GM21529 (cell line): ENCODE results near the gene POLR3B.
"Not testable (repeated sequence)": the region's sequence is repeated elsewhere in the genome, so short reads cannot be mapped to it uniquely, and the experiment has no call there.

Source experiments
- ATAC-seq: cut with Tn5 transposase; IDR thresholded peaks from one replicate; pipeline ENCODE4 v1.9.1; 2021; ENCODE audit not compliant: unreplicated experiment

Gene POLR3B

GRCh38 chr12:106357549-106358395, at the start of gene POLR3B:
Gene POLR3B, plus strand, starts transcription at chr12:106357748. Its CDS starts 132 bp downstream, at chr12:106357880.
- ATAC-seq = peak; percentile 87

DNA sequence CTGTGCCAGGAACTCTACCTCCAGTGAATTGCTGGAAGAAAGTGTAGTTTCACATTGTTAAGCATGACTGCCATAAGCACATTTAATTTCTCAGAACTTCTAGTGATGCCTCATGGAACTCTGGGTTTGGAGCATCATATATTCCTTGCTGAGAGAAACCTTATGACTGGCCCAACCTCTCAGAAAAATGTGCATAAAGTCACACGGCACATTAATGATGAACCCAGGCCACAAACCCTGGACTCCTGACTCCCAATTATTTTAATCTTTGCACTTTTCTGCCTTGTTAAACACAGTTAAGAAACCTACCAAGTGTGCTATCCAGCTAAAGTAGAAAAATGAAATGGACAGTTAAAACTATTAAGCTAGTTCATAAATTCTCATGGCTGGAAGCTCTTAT, 49.4 kb upstream of the POLR3B start:
- no peak for ATAC-seq

GRCh38 chr12:106308611-106309010, 48.9 kb upstream of the POLR3B start:
- no peak for ATAC-seq

DNA sequence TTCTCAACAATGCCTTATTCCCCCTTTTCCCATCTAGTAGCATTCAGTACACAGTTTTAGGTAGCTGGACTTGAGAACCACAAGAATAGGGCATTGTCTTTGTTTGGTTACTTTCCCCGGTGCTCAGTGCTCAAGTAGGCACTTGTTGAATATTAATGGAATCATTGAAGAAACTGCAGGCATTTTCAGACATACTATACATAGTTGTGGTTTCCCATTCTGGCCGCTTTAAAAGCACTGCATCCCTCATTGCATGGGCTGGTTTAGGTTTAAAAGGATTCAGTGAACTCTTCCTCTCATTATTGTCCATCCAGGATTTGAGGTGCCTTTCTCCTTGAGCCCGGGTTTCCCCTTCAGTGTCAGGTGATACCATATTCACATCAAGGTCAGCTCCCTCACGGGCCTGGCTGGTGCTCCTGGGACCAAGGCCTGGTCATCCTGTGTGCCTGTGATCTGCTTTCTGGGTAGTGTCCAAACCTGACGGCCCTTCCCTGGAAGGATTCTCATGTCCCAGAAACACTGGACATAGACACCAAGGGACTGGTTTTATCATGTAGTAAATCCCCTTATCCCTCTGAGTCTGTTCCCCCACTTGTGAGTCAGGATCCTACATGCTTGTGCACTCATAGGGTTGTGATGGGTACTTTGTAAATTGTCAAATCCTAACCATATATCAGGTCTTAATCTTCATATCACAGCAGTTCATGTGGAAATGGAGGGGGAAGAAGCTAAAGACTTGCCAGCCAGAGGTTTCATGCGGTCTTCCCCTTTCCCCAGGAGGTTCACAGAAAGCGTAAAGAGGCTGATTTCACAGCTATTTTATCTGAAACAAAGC, 47.7 kb upstream of the POLR3B start:
- ATAC-seq = no peak

DNA sequence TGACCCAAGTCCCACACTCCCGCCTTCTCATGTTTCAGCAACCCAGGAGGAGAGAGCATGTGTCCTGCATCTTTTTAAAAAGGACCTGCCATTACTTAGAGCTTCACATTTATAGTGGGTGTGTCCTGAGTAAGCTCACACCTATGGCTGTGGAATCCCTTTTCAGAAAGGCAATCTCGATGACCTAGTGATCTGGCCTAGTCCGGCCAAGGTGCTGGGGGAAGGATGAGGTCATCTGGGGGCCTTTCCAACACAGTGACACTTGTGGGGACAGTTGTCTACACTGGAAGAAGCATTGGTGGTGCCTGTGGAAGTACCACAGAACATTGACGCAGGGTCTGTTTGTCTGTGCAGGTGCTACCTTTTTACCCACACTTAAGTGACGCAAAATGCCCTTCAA, 46.9 kb upstream of the POLR3B start:
- ATAC-seq = no peak

GRCh38 chr12:106311139-106311538, 46.4 kb upstream of the POLR3B start:
- no peak for ATAC-seq

- ATAC-seq = not testable (repeated sequence)
These were observed 44.1 kb upstream of the POLR3B start for GRCh38 chr12:106313413-106313812.

DNA sequence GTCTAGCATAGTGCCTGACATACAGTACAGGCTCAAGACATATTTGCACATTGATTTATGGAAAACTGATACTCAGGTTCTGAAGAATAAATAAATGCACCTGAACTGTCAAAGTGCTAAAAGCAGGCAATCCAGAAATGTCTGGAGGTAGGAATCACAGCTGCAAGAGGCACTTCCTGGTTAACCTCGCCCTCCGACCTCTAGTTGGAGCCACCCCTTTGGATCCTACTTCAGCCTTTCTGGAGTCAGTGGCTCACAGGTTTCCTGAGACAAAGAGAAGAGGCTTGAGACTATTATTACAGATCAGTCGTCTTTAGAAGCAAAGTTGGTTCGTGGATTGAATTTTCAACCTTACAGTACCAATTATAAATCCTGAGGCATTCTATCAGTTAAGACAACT, 42.0 kb upstream of the POLR3B start:
- no peak for ATAC-seq

DNA sequence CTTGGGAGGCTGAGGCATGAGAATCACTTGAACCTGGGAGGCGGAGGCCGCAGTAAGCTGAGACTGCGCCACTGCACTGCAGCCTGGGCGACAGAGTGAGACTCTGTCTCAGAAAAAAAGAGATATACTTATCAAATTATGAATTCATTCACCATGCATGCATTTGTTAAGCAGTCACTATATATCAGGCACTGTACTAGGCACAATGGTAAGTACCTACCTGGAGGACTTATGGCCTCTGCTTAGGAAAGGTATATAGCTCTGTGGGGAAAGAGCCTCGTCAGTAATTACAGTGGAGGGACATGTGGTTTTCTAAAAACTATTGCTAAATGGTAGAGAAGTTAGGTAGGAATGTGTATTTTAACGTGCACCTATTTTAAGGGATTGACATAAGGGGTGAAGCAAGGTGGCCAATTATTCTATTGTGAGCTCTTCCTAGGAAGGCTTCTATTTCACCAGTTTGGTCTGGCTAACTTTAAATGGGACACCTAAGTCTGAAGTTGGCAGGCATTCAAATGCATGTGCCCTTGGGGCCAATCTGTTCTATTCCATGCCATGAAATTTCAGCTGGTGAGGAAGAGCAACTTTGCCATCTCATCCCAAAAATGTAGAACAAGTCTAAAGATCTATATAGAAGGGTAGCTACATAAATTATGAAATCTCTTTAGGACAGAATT, 40.0 kb upstream of the POLR3B start:
- no peak for ATAC-seq

- no peak for ATAC-seq
These were observed 36.3 kb upstream of the POLR3B start for GRCh38 chr12:106321139-106321850.

- ATAC-seq = no peak
These were observed 34.0 kb upstream of the POLR3B start for GRCh38 chr12:106323537-106323936.

DNA sequence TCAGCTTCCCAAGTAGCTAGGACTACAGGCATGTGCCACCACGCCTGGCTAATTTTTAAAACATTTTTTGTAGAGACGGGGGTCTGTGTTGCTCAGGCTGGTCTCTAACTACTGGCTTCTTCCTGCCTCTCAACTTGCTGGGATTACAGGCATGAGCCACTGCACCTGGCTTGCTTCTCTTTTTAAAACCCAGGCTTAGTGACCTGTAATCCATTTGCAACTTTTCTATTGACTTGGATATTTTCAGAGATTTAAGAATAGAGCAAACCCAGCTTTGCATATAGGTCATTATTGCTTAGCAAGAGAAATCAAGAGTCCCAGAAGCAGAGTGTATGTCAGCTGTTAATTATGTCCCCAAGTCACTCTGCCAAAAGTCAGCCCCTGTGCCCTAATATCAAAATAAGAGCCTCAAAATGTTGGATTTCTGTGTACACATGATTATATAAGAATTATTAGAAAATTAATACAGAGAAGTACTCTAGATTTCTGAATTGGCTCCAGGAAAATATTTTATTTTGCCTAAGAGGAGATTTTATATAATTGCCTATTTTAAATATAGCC, 30.2 kb upstream of the POLR3B start:
- no peak for ATAC-seq

GRCh38 chr12:106328735-106329134, 28.8 kb upstream of the POLR3B start:
- no peak for ATAC-seq

DNA sequence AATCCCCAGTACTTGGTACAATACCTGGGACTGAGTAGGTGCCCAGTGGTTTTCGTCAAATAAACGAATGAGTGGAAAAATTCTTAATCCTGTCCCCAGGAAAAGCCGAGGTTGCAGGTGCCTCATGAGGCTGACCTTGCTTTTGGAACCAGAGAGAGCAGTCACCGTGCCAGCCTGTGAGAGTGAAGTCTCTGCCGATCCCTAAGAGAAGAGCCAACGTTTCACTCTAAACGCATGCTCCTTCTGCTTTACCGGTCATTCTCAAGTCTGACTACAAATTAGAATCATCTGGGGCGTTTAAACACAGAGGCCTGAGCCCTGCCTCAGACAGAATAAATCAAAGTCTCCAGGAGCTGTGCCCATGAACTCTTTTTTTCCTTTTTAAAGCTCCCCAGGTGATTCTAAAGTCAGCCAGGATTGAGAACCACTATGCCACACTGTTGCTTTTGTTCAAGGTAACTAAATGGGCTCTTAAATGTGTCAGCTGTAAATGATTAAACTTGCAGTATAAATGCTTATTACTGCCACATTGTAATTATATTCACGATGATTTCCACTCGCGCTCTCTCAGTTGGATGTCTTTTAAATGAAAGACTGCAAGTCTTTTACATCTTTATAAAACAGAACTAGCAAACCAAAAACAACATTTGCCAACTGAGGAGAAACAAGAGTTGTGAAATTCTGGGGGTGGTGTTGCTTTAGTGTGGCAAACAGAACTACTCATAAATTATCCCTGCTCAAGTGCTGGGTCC, 28.1 kb upstream of the POLR3B start:
- ATAC-seq = no peak

DNA sequence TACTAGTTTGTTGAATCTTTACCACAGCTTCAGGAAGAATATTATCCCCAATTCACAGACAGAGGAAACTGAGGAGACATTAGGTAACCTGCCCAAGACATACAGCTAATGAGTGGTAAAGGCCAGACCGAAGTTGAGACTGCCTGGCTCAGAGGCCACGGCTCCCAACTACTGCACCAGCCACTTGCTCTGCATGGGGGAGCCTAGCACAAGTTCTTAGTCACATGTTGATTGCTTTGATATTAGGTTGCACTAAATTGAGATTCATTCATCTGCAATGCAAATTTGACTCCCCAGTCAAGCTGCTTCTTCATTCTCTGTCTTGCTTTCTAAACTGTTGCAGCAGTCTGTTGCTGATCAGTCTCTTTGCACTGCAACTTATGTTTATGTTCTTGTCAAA, 25.9 kb upstream of the POLR3B start:
- no peak for ATAC-seq

- ATAC-seq = no peak
These were observed 25.0 kb upstream of the POLR3B start for GRCh38 chr12:106332536-106332935.

DNA sequence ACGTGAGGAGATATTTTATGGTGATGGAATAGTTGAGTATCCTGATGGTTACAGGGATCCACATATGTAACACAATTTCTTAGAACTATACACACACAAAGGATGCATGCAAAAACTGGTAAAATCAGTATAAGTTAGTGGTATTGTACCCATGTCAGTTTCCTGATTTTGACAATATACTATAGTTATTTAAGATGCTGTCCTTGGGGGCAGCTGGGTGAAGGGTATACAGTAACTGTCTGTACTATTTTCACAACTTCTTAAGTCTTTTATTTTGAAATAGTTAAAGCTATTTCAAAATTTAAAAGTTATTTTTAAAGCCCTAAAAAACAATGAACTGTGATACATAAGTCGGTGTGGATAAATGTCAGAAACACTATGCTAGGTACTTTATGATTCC, 24.5 kb upstream of the POLR3B start:
- ATAC-seq = no peak

- ATAC-seq = no peak
These were observed 23.8 kb upstream of the POLR3B start for GRCh38 chr12:106333756-106334155.

DNA sequence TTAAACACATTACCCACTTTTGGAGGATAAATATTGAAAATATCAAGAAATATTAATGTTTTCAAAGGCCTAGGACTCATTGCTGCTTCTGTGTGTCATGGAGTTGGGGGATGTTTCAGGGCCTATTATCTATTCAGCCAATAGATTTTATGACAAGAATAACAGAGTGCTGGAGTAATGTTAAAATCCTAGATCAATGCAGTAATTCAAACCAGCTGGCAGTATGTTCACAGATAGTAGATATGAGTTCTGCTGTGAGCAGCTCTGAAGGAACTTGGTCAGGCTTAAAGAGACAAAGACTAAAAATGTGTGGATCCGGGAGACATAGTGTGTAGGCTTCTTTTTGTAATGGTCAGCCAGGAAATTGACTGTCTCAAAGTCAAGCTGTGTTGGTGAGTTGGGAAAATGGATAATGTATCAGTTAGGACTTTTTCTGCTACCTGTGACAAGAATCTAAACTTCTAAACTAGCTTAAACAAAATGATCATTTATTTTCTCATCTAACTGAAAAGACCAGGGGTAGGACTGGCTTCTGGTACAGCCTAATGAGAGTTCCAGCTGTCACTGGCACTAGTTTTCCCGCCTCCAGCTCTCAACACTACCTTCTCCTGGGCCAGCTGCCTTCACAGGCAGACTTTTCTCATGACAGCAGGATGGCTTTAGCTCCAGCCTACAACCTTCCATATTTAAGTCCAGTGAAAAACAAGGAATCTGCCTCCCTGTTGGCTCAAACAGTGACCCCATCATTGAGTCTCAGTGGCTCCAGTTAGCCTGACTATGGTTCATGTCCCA, 16.3 kb upstream of the POLR3B start:
- ATAC-seq = no peak
